Measurements from ENCODE around the gene MEX3A. TPM values are rescaled to one million over a fixed set of nuclear protein-coding genes. Genes with fewer than 3 reads are reported as not detected.
"Not testable (repeated sequence)": the region's sequence is repeated elsewhere in the genome, so short reads cannot be mapped to it uniquely, and the experiment has no call there.

The MEX3A gene
- total and polyA plus RNA-seq, 8 donors = 0.86 to 59.0 (median 48.8) TPM

GRCh38 chr1:156117414-156118176, 35.3 kb upstream of the MEX3A start:
- Histone ChIP-seq H3K27ac (peak overlapping the region; percentile 96 to 98), H3K27me3 (peaks cover 0 to 71% of the 10 kb centered on the region in 2 donors), H3K36me3 (peaks cover 0 to 3% of the 10 kb centered on the region in 2 donors), H3K9me3 (no peaks in the 10 kb centered on the region), H3K4me1 (peaks cover 58 to 94% of the 10 kb centered on the region in 2 donors), H3K4me3 (peak overlapping the region; percentile 90 to 100)
- DNase-seq = no peak
- no peak for ATAC-seq
- TF ChIP-seq CTCF (IDR thresholded peaks at IDR 0.05) = no peak
- intact Hi-C loops (cut with DNase I) = no loop called here

GRCh38 chr1:156116731-156117130, 34.5 kb upstream of the MEX3A start:
- intact Hi-C loops (cut with DNase I); DNase-seq; H3K9me3 ChIP-seq; ATAC-seq; H3K36me3 ChIP-seq: not testable (repeated sequence)
- peaks cover 0 to 70% of the 10 kb centered on the region in 2 donors for H3K27me3 ChIP-seq
- H3K4me1 ChIP-seq = peaks cover 52 to 86% of the 10 kb centered on the region in 2 donors
- peak overlapping the region; percentile 95 to 96 for H3K27ac ChIP-seq
- peak overlapping the region; percentile 90 to 100 for H3K4me3 ChIP-seq

GRCh38 chr1:156115514-156116374, 33.5 kb upstream of the MEX3A start:
- H3K27me3 ChIP-seq = peaks cover 0 to 73% of the 10 kb centered on the region in 2 donors
- intact Hi-C loops (cut with DNase I) = no loop called here
- H3K9me3 ChIP-seq = no peaks in the 10 kb centered on the region
- H3K27ac ChIP-seq = peak overlapping the region; percentile 95 to 96
- no peak for TF ChIP-seq CTCF (IDR thresholded peaks at IDR 0.05)
- ATAC-seq = peak; percentile 22
- peak overlapping the region; percentile 90 to 100 for H3K4me3 ChIP-seq
- peak; percentile 67 to 82 (median 75) for DNase-seq
- peaks cover 45 to 76% of the 10 kb centered on the region in 2 donors for H3K4me1 ChIP-seq
- peaks cover 0 to 2% of the 10 kb centered on the region in 2 donors for H3K36me3 ChIP-seq

GRCh38 chr1:156114919-156115513, 32.8 kb upstream of the MEX3A start:
- no peaks in the 10 kb centered on the region for H3K9me3 ChIP-seq
- ATAC-seq (peak; percentile 36), DNase-seq (peak in 1 of 4 donors; percentile 83)
- peaks cover 38 to 69% of the 10 kb centered on the region in 2 donors for H3K4me1 ChIP-seq
- H3K27me3 ChIP-seq = peaks cover 0 to 74% of the 10 kb centered on the region in 2 donors
- no peaks in the 10 kb centered on the region for H3K36me3 ChIP-seq
- intact Hi-C loops (cut with DNase I) = no loop called here
- peak overlapping the region; percentile 95 to 96 for H3K27ac ChIP-seq
- peak overlapping the region; percentile 90 to 100 for H3K4me3 ChIP-seq
- no peak for TF ChIP-seq CTCF (IDR thresholded peaks at IDR 0.05)

- intact Hi-C loops (cut with DNase I) = no loop called here
- H3K4me3 ChIP-seq = peak within 1 kb of the TSS; percentile 90 to 100
- peaks cover 0 to 74% of the 10 kb centered on the region in 2 donors for H3K27me3 ChIP-seq
- no peaks in the 10 kb centered on the region for H3K36me3 ChIP-seq
- H3K9me3 ChIP-seq = no peaks in the 10 kb centered on the region
- peaks cover 31 to 62% of the 10 kb centered on the region in 2 donors for H3K4me1 ChIP-seq
- H3K27ac ChIP-seq = peak within 1 kb of the TSS; percentile 95 to 96
- ATAC-seq = peak; percentile 83
- peak; percentile 72 to 93 (median 90) for DNase-seq
- no peak for TF ChIP-seq CTCF (IDR thresholded peaks at IDR 0.05)
These were observed 32.0 kb upstream of the MEX3A start, which contains the start of gene LMNA for GRCh38 chr1:156114101-156114918. LMNA (plus strand) TSS chr1:156114711; CDS start chr1:156114919, 208 bp downstream.

Data from left lung (tissue), 10 donors.